H1 (cell line): Measurements from ENCODE around the gene KCNJ12. TPM values are rescaled to one million over a fixed set of nuclear protein-coding genes. Genes with fewer than 3 reads are reported as not detected.
"Not testable (repeated sequence)": the region's sequence is repeated elsewhere in the genome, so short reads cannot be mapped to it uniquely, and the experiment has no call there.

Source experiments
- CTCF ChIA-PET: fragments of 300-600 bp; sonication (Branson Sonifier 250); formaldehyde crosslinking; loops from one replicate; lab custom pipeline; 2021; ENCODE audit not compliant: partially characterized antibody; lab: Charles Lee
- POLR2A ChIA-PET: fragments of 300-600 bp; sonication (Branson Sonifier 250); formaldehyde crosslinking; loops from one replicate; lab custom pipeline; 2021; ENCODE audit warnings: inconsistent platforms; ENCODE audit not compliant: partially characterized antibody; lab: Charles Lee
- DNase-seq, 2 experiments: peaks; one replicate each; pipeline versions ENCODE4 v3.0.0 to v3.0.0-alpha.2; 2010 to 2022; ENCODE audit warnings: low spot score in 2 of 2, low read depth in 1 of 2, mixed read lengths in 1 of 2
- FAIRE-seq: peaks from 2 replicates; lab custom pipeline; 2011; peaks lifted over from hg19 to GRCh38; lab: Jason Lieb, UNC
- H2AFZ ChIP-seq: 2 replicates; pipeline ENCODE4 v1.8.1; 2012; ENCODE audit warnings: low read length, inconsistent platforms
- H2AK5ac ChIP-seq: 2 replicates; pipeline ENCODE4 v1.6.1; 2013; ENCODE audit warnings: low read depth, low read length
- H2BK120ac ChIP-seq: replicated peaks from 2 replicates; pipeline ENCODE3; 2013; ENCODE audit warnings: low read depth, low read length, inconsistent platforms
- H2BK12ac ChIP-seq: 2 replicates; pipeline ENCODE4 v1.6.1; 2013; ENCODE audit warnings: low read depth, low read length
- H2BK15ac ChIP-seq: 2 replicates; pipeline ENCODE4 v1.6.1; 2013; ENCODE audit warnings: low read length
- H2BK20ac ChIP-seq: 2 replicates; pipeline ENCODE4 v1.6.1; 2013; ENCODE audit warnings: low read length
- H2BK5ac ChIP-seq: 2 replicates; pipeline ENCODE4 v1.6.1; 2013; ENCODE audit warnings: low read depth, low read length
- H3K14ac ChIP-seq: 2 replicates; pipeline ENCODE4 v1.6.1; 2013; ENCODE audit warnings: inconsistent platforms; ENCODE audit not compliant: insufficient read length
- H3K18ac ChIP-seq: 2 replicates; pipeline ENCODE4 v1.6.1; 2013; ENCODE audit warnings: low read length; ENCODE audit errors: extremely low read depth
- H3K23ac ChIP-seq: 2 replicates; pipeline ENCODE4 v1.6.1; 2013; ENCODE audit warnings: inconsistent platforms; ENCODE audit not compliant: insufficient read length
- H3K23me2 ChIP-seq: 2 replicates; pipeline ENCODE4 v1.6.1; 2013; ENCODE audit warnings: low read depth, low read length
- H3K27ac ChIP-seq: 2 replicates; pipeline ENCODE4 v1.6.1; 2011; ENCODE audit warnings: low read depth, low read length, inconsistent platforms
- H3K27me3 ChIP-seq, 4 experiments: replicated peaks in 1 of 4; 1 replicate in 1 of 4; 2 replicates in 3 of 4; pipeline versions ENCODE4 v1.6.1 to v1.8.1; 2011 to 2013; ENCODE audit warnings: low read length in 3 of 4, mild to moderate bottlenecking in 3 of 4, inconsistent platforms in 2 of 4, mixed read lengths in 2 of 4, moderate library complexity in 1 of 4; ENCODE audit not compliant: control insufficient read depth in 3 of 4, insufficient read depth in 3 of 4; ENCODE audit errors: extremely low read depth in 1 of 4
- H3K36me3 ChIP-seq, 4 experiments: 2 replicates each; pipeline versions ENCODE4 v1.6.1 to v1.8.1; 2011 to 2013; ENCODE audit warnings: mild to moderate bottlenecking in 4 of 4, low read length in 3 of 4, moderate library complexity in 2 of 4, control low read depth in 1 of 4, inconsistent platforms in 1 of 4; ENCODE audit not compliant: insufficient read depth in 4 of 4, control insufficient read depth in 2 of 4
- H3K4ac ChIP-seq: replicated peaks from 2 replicates; pipeline ENCODE3; 2013; ENCODE audit warnings: low read length, low read depth, mixed read lengths, inconsistent platforms; ENCODE audit not compliant: insufficient read length
- H3K4me1 ChIP-seq, 4 experiments: replicated peaks in 1 of 4; 1 replicate in 1 of 4; 2 replicates in 3 of 4; pipeline versions ENCODE4 v1.6.1 to v1.8.1; 2011 to 2013; ENCODE audit warnings: low read length in 3 of 4, inconsistent platforms in 2 of 4, mixed read lengths in 1 of 4; ENCODE audit not compliant: insufficient read depth in 4 of 4, control insufficient read depth in 3 of 4
- H3K4me2 ChIP-seq, 2 experiments: 2 replicates each; pipeline versions ENCODE4 v1.6.1 to v1.8.1; 2011 to 2013; ENCODE audit warnings: low read depth in 2 of 2, low read length in 2 of 2, control low read depth in 1 of 2, inconsistent platforms in 1 of 2, mild to moderate bottlenecking in 1 of 2; ENCODE audit not compliant: insufficient read depth in 1 of 2
- H3K4me3 ChIP-seq, 4 experiments: fragments of 200-600, 300-600 bp in 1 of 4; sonication (generic), shearing (Covaris generic), sonication (Bioruptor Twin) in 1 of 4; 2 replicates each; pipeline versions ENCODE4 v1.5.1 to v1.8.1; 2011 to 2016; ENCODE audit warnings: low read length in 4 of 4, low read depth in 3 of 4, control low read depth in 2 of 4, inconsistent platforms in 2 of 4, mild to moderate bottlenecking in 2 of 4, mixed read lengths in 1 of 4, moderate library complexity in 1 of 4; ENCODE audit not compliant: insufficient read depth in 2 of 4; ENCODE audit errors: extremely low read depth in 1 of 4
- H3K56ac ChIP-seq: replicated peaks from 2 replicates; pipeline ENCODE3; 2013; ENCODE audit warnings: low read depth, mild to moderate bottlenecking, mixed read lengths, low read length, inconsistent platforms; ENCODE audit not compliant: insufficient read length
- H3K79me1 ChIP-seq: 2 replicates; pipeline ENCODE4 v1.6.1; 2013; ENCODE audit warnings: low read depth, low read length, control low read depth
- H3K79me2 ChIP-seq, 2 experiments: 2 replicates each; pipeline versions ENCODE4 v1.6.1 to v1.8.1; 2012 to 2013; ENCODE audit warnings: low read length in 2 of 2, mild to moderate bottlenecking in 2 of 2, inconsistent platforms in 1 of 2; ENCODE audit not compliant: insufficient read depth in 2 of 2, control insufficient read depth in 1 of 2
- H3K9ac ChIP-seq, 4 experiments: replicated peaks in 1 of 4; 1 replicate in 1 of 4; 2 replicates in 3 of 4; pipeline versions ENCODE4 v1.6.1 to v1.8.1; 2011 to 2013; ENCODE audit warnings: low read depth in 3 of 4, low read length in 3 of 4, control low read depth in 2 of 4, mild to moderate bottlenecking in 2 of 4, moderate library complexity in 2 of 4, inconsistent platforms in 1 of 4; ENCODE audit errors: extremely low read depth in 1 of 4
- H3K9me3 ChIP-seq, 2 experiments: 2 replicates each; pipeline versions ENCODE4 v1.6.1 to v1.8.1; 2012 to 2013; ENCODE audit warnings: mild to moderate bottlenecking in 2 of 2, moderate library complexity in 2 of 2, control low read depth in 1 of 2, inconsistent platforms in 1 of 2, low read depth in 1 of 2, low read length in 1 of 2, mixed read lengths in 1 of 2; ENCODE audit not compliant: insufficient read depth in 2 of 2
- H4K20me1 ChIP-seq, 2 experiments: replicated peaks in 1 of 2; 2 replicates each; pipeline versions ENCODE3 to v1.8.1; 2011 to 2013; ENCODE audit warnings: inconsistent platforms in 2 of 2, low read length in 2 of 2, mild to moderate bottlenecking in 1 of 2; ENCODE audit not compliant: insufficient read depth in 2 of 2, control insufficient read depth in 1 of 2
- H4K5ac ChIP-seq: 2 replicates; pipeline ENCODE4 v1.6.1; 2013; ENCODE audit warnings: low read length, low read depth, mixed read lengths, inconsistent platforms; ENCODE audit not compliant: insufficient read length
- H4K8ac ChIP-seq: 2 replicates; pipeline ENCODE4 v1.8.0; 2013; ENCODE audit warnings: mild to moderate bottlenecking, moderate library complexity, low read length, inconsistent platforms; ENCODE audit not compliant: insufficient read depth; ENCODE audit errors: extremely low read depth
- H4K91ac ChIP-seq: replicated peaks from 2 replicates; pipeline ENCODE3; 2013; ENCODE audit warnings: low read length, mixed read lengths, inconsistent platforms; ENCODE audit not compliant: insufficient read length
- WGBS, 2 experiments: shearing (Covaris generic) in 1 of 2; methylation state at CpG; one replicate each; pipeline versions ENCODE4 v1.1.6 to v1.1.7; 2013 to 2015; ENCODE audit warnings: low lambda C conversion rate in 2 of 2, mixed read lengths in 2 of 2, inconsistent platforms in 1 of 2, low coverage in 1 of 2, missing lambda C conversion rate in 1 of 2; ENCODE audit not compliant: insufficient replicate concordance in 2 of 2, insufficient coverage in 1 of 2, insufficient read length in 1 of 2; ENCODE audit errors: extremely low coverage in 1 of 2, missing lambda C conversion rate in 1 of 2; 5-methylcytosine and 5-hydroxymethylcytosine counted together
- polyA plus RNA-seq, 7 experiments: library from polyadenylated mRNA; depleted of rRNA in 3 of 7; stranded (reverse) in 5 of 7; unstranded in 2 of 7; fragments of >200 nt in 5 of 7; fragments of 200-250 nt in 2 of 7; gene quantifications; 1 replicate in 5 of 7; 2 replicates in 1 of 7; 4 replicates in 1 of 7; pipeline versions ENCODE4 v1.2.1 to v1.2.3, GENCODE V29; 2011 to 2013; ENCODE audit warnings: missing spikeins in 2 of 7, mixed read lengths in 2 of 7
- total RNA-seq: library from RNA; stranded (reverse); fragmentation: NEBNext Ultra II Directional; extraction: Animal tissue kit (Norgen Biotek cat#: 25700); gene quantifications from 2 replicates; pipeline ENCODE4 v1.2.1, GENCODE V29; 2021

Gene KCNJ12
- total and polyA plus RNA-seq, 2 of the 8 experiments (the other 6 are each of a cell fraction or from before 2014, with no cell fraction given), result 1.2 to 1.5 TPM

- H4K5ac ChIP-seq, H2BK120ac ChIP-seq, H3K4me3 ChIP-seq, H4K8ac ChIP-seq, H3K18ac ChIP-seq, H3K27me3 ChIP-seq, H3K4ac ChIP-seq, FAIRE-seq, H3K9ac ChIP-seq, H4K20me1 ChIP-seq, H2BK20ac ChIP-seq, H3K23ac ChIP-seq, H3K56ac ChIP-seq, H2BK5ac ChIP-seq, H3K27ac ChIP-seq, H3K23me2 ChIP-seq, H4K91ac ChIP-seq, H2AK5ac ChIP-seq, H3K4me1 ChIP-seq, H2AFZ ChIP-seq, H3K36me3 ChIP-seq, CTCF ChIA-PET, H3K79me2 ChIP-seq, H3K79me1 ChIP-seq, DNase-seq, H2BK12ac ChIP-seq, H3K4me2 ChIP-seq, H3K14ac ChIP-seq, POLR2A ChIA-PET, H2BK15ac ChIP-seq: not testable (repeated sequence)
- peaks cover 0 to 12% of the 10 kb centered on the region in 2 experiments; a peak in 3 of 4 replicates for H3K9me3 ChIP-seq
- WGBS, 2 experiments, result 63% methylated on average over 6 of the region's 11 CpGs; no CpG with 5 or more reads in 1 of the 2 experiments
Observed at GRCh38 chr17:21413570-21414279, 37.6 kb downstream of the KCNJ12 start.

- H3K23me2 ChIP-seq, H3K79me2 ChIP-seq, H3K79me1 ChIP-seq, FAIRE-seq, H3K56ac ChIP-seq, H2BK5ac ChIP-seq, H3K18ac ChIP-seq, H2BK20ac ChIP-seq, H2BK12ac ChIP-seq, DNase-seq, H3K4me2 ChIP-seq, H3K4me3 ChIP-seq, H3K9ac ChIP-seq, H2AK5ac ChIP-seq, H3K14ac ChIP-seq, H2BK120ac ChIP-seq, H4K8ac ChIP-seq, H3K36me3 ChIP-seq, H3K4me1 ChIP-seq, H3K27me3 ChIP-seq, H2AFZ ChIP-seq, H3K27ac ChIP-seq, H2BK15ac ChIP-seq, H3K23ac ChIP-seq, H4K91ac ChIP-seq, POLR2A ChIA-PET, H4K20me1 ChIP-seq, H4K5ac ChIP-seq, H3K4ac ChIP-seq: not testable (repeated sequence)
- CTCF ChIA-PET, result interaction anchor here (0.7 kb wide), 1 partner anchor 127 kb away, joined by 3 read pairs; no protein-coding TSS in a partner anchor
- peaks cover 0 to 12% of the 10 kb centered on the region in 2 experiments; a peak in 2 of 4 replicates for H3K9me3 ChIP-seq
- WGBS, 2 experiments, result 62% methylated on average over 7 of the region's 7 CpGs; no CpG with 5 or more reads in 1 of the 2 experiments
Observed at GRCh38 chr17:21414616-21415015, 38.5 kb downstream of the KCNJ12 start.
